Stimulated activated CD8-positive, alpha-beta memory T cell treated with anti-CD3 and anti-CD28 coated beads, Interleukin-7, amount 100 ng/mL, for 1 hour (primary cell): ENCODE data around the gene DNM1L.

Experiments
- DNase-seq, 2 donors: peaks; one replicate each; pipeline ENCODE4 v3.0.0-alpha.2; 2020; ENCODE audit warnings: low read depth in 2 of 2

Gene DNM1L

GRCh38 chr12:32679091-32679919, at the start of gene DNM1L:
TSS of gene DNM1L (plus strand) at chr12:32679301. CDS start at chr12:32679364, 63 bp downstream.
- peak; percentile 77 to 79 for DNase-seq

- DNase-seq, result no peak
Measured at GRCh38 chr12:32641287-32641901, 37.7 kb upstream of the DNM1L start.

DNA sequence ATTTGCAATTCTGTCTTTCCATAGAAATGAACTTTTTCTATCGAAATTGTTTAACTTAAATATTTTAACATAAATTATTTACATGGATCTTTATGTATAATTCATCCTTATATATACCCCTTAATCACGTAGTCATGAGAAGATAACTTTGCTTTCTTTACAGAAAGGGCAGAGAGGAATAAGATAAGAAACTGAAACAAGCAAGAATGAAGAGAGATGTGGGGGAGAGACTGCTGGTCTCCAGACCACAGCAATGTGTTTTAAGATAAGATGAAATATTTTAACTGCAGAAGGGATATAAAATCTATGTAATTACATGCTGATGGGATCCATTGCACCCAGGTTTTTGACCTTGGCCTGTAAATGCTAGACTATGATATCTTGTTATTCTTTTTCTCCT, 34.7 kb upstream of the DNM1L start:
- no peak for DNase-seq

DNA sequence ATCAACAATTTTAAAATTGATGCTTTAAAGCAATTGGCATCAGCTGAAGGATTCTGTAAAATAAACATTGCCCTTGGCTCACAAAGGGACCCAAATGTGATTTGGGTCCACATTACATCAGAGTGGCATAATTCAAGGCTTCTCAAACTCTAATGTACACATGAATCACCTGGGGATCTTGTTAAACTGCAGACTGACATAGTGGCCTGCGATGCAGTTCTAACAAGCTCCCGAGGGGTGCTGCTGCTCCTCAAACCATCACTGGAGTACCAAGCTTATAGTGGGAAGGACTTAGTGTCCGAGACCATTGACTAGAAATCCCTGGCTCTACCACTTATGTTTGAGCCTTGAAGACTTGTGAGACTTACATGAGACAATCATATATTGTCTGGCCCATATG, 31.8 kb upstream of the DNM1L start:
- DNase-seq, result no peak

DNA sequence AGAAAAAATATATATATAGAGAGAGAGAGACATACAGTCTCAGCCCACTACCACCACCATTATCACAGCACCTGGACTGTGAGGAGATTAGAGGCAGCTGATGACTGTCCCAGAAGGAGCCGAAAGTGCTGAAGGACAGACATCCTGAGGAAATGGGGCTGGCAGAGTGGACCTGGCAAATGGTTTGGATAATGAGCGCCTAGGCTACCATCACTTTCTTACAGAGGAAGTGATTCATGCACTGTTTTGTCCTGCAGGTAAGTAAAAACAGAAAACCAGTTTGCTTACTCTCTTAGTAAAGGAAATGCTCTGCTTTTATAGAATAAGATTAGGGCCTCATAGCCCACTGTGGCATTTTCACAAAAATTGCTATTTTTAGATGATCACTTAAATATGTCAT, 28.6 kb upstream of the DNM1L start:
- no peak for DNase-seq

DNA sequence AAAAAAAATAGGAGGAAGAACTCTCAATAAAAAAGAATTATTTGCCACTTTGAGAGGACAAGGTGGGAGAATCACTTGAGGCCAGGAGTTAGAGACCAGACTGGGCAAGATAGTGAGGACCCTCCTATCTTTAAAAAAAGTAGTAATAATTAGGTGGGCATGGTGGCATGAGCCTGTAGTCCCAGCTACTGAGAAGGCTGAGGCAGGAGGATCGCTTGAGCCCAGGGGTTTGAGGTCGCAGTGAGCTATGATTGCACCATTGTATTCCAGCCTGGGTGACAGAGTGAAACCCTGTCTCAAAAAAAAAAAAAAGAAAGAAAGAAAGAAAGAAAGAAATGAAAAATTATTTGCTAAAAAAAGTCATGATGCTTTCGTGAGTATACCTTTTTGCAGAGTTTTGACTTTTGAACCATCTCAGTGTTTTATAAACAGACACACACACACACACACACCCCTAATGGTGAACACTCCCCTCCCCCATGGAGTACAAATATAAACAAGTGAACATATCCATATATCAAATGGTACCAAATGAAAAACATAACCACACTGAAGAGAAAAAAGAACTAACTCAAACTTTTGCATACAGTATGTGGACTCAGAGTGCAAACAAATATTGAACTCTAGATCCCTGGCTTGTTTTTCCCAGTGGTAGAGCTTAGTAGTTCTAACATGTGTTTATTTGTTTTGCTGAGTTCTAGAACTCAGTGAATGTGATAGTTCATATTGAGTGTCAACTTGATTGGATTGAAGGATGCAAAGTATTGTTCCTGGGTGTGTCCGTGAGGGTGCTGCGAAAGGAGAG, 27.7 kb upstream of the DNM1L start:
- DNase-seq, result no peak

DNA sequence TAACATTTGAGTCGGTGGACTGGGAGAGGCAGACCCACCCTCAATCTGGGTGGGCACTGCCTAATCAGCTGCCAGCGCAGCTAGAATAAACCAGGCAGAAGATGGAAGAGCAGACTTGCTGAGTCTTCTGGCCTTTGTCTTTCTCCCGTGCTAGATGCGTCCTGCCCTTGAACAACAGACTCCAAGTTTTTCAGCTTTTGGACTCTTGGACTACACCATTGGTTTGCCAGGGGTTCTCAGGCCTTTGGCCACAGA, 27.2 kb upstream of the DNM1L start:
- DNase-seq, result no peak

DNA sequence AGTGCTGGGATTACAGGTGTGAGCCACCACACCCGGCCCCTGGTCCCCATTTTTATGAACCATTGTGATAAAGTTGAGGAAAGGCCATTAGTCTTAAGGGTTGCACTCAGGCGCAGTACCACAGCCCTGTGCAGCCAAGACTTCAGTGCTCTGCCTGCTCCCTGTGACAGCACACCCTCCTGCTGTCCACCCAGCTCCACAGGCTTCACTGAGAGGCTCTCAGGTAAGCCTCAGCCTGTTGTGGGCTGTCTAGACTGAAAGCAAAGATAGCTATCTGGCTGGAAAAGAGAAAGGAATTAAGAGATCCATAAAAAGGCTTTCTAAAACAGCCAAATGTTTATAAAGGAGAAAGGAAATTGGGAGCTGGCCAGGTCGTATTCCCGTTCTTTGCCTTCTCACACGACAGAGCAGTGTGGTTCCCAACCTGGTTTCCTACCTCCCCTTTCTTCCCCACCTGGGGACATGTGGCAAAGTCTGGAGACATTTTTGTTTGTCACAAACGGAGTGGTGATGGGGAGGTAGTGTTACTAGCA, 19.1 kb upstream of the DNM1L start:
- DNase-seq, result no peak

GRCh38 chr12:32661706-32662105, 17.4 kb upstream of the DNM1L start:
- no peak for DNase-seq

- no peak for DNase-seq
Measured at GRCh38 chr12:32662665-32663064, 16.4 kb upstream of the DNM1L start.

GRCh38 chr12:32666018-32666417, 13.1 kb upstream of the DNM1L start:
- no peak for DNase-seq

GRCh38 chr12:32669584-32669983, 9.5 kb upstream of the DNM1L start:
- no peak for DNase-seq

DNA sequence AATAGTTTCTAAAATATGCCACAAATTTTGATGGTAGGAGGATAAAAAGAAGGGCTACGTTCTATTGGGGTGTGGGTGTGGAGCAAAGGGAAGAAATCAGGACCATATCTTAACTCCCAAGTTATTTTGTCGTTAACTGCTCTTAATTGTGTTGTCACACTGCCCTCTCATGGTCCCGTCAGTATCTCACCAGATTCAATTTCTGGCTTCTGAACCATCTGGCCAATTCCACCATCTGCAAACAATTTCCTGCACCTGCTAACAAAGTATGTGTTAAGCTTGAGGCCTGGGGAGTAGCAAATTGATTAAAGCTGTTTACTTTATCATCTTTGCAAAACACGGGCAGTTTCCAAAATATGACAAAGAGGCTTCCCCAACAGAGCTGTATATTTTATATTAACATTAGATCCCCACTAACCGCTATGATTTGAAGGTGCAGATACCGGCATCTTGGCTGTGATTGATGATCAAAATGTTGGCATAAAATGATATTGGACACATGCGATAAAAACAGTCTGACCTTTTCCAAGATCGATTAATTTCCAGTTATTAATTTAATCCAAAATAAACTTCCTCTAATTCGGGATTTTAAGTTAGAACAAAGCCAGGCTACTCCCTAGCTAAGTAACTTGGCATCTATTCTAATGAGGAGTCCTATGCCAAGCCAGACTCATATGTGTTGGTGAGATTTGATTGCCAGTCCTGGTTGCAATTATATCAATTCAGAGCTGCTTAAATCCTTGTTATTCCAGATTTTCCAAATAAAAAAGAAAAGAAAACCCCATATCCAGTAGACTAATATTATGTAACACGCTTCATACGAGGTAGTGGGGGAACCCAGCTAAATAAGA, 6.9 kb upstream of the DNM1L start:
- DNase-seq, result no peak

- no peak for DNase-seq
Measured at GRCh38 chr12:32679920-32680237, 778 bp downstream of the DNM1L start.

- no peak for DNase-seq
Measured at GRCh38 chr12:32680787-32681186, 1.7 kb downstream of the DNM1L start.

- no peak for DNase-seq
Measured at GRCh38 chr12:32681272-32681671, 2.2 kb downstream of the DNM1L start.

DNA sequence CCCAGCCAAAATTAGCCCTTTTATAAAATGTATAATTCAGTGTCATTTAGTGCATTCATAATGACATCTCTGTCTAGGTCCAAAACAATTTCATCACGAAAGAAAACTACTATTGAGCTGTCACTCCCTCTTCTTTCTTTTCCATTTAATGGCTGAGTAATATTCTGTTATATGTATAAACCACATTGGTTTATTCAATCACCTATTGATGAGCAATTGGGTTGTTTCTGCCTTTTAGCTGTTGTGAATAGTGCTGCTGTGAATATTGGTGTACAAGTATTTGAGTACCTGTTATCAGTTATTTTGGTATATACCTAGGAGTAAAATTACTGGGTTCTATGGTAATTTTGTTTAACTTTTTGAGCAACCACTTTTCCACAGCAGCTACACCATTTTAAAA, 7.2 kb downstream of the DNM1L start:
- DNase-seq, result no peak

DNA sequence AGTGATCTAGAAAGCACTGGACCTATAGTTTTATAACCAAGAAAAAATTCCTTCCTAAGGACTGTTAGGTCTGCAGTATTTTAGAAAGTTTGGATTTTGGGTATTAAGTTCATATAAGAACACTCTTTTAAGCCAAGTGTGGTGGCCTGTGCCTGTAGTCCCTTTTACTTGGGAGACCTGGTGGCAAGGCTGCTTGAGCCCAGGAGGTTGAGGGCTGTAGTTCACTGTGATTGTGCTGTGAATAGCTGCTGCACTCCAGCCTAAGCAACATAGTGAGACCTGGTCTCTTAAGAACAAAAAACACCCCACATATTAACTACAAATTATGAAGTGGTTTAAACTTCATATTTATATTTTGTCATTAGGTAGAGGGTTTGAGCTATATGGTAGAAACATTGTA, 9.7 kb downstream of the DNM1L start:
- no peak for DNase-seq

DNA sequence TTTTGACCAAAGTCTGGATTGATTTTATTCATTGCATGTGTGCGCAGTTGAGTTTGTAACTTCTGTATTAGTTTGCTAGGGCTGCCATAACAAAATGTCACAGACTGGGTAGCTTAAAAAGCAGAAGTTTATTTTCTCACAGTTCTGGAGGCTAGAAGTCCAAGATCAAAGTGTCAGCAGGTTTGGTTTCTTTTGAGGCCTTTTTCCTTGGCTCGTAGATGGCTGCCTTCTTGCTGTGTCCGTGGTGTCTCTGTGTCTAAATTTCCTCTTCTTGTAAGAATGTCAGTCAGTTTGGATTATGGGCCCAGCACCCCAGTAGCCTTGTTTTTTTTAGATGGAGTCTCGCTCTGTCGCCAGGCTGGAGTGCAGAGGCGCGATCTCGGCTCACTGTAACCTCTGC, 11.8 kb downstream of the DNM1L start:
- DNase-seq, result no peak

GRCh38 chr12:32692358-32692757, 13.3 kb downstream of the DNM1L start:
- no peak for DNase-seq

DNA sequence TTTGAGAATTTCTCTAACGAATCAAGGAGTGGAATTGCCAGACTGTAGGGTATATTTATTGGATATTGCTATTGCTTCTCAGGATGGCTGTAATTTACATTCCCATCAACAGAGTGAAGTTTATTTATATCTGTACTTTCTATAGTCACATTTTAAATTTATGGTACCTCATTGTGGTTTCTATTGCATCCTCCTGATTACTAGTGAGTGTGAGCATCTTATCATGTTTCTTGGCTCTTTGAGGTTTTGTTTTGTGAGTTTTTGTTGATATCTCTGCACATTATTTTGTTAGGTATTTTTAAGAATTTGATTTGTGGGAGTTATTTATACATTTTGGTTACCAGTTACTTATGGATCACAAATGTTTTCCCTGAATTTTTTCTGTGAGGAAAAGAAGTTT, 13.9 kb downstream of the DNM1L start:
- DNase-seq, result no peak

GRCh38 chr12:32695787-32696186, 16.7 kb downstream of the DNM1L start:
- DNase-seq, result no peak
